Glomerular endothelial cell (primary cell): ENCODE measurements around the gene ARAF. TPM values are rescaled to one million over a fixed set of nuclear protein-coding genes. Genes with fewer than 3 reads are reported as not detected.
"Not testable (repeated sequence)": the region's sequence is repeated elsewhere in the genome, so short reads cannot be mapped to it uniquely, and the experiment has no call there.

ENCODE experiments used
- DNase-seq: peaks from one replicate; pipeline ENCODE4 v3.0.0-alpha.2; 2011; ENCODE audit warnings: low read depth, low spot score; ENCODE audit errors: extremely low read depth
- total RNA-seq: library from RNA; depleted of rRNA; stranded (reverse); fragments of >200 nt; gene quantifications from 2 replicates; pipeline ENCODE4 v1.2.3, GENCODE V29; 2015

ARAF gene
- total RNA-seq, 1 donor from 2014 or later = 41.3 TPM

DNA sequence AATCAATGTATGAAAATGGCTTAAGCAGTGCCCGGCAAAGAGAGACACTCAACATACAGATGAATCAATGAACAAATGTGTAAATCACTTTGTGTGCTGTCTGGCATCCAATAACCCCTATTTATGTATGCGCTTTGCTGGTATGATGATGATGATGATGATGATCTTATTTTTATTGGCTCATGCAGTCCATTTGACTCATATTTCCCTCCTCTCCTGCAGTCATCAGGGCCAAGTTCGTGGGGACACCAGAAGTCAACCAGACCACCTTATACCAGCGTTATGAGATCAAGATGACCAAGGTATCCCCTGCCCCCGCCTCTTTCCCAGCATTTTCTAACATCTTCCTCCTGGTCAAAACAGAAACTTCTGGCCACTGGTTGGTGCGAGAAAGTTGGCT, 23.7 kb downstream of the ARAF start:
- DNase-seq = no peak

DNA sequence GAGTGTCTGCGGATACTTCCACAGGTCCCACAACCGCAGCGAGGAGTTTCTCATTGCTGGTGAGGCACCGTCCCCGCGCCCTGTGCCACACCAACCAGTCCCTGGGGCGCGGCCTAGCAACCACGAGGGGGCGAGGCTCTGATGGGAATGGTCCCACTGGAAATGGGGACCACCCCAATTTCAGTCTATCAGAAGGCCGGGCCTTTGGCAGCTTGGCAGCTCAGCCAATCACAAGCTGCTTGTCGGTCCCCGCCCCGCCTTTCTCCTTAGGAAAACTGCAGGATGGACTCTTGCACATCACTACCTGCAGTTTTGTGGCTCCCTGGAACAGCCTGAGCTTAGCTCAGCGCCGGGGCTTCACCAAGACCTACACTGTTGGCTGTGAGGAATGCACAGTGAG, 24.3 kb downstream of the ARAF start:
- no peak for DNase-seq

DNA sequence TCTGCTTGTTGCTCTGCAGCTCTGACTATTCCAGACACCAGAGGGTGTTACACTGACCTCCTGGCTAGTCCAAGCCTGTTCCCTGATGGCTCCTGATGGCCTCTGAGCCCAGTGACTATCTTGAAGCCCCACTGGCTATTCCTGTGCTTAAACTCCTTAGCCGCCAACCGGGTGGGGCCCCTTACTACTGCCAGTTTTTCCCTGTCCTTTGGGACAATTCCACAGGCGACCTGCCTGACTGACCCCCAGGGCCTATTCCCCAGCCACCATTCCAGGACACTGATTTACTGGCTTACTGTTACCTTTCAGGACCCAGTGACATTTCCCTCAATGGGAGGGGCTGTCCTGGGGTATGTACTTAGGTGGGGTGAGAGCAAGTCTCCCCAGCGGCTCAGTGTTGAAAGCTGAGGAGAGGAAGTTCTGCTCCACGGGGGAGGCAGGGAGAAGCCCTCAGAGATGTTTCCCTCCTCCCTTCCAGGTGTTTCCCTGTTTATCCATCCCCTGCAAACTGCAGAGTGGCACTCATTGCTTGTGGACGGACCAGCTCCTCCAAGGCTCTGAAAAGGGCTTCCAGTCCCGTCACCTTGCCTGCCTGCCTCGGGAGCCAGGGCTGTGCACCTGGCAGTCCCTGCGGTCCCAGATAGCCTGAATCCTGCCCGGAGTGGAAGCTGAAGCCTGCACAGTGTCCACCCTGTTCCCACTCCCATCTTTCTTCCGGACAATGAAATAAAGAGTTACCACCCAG, 25.2 kb downstream of the ARAF start:
- no peak for DNase-seq

GRCh38 chrX:47587091-47587891, 26.3 kb downstream of the ARAF start:
- DNase-seq = no peak

GRCh38 chrX:47587906-47588735, 27.1 kb downstream of the ARAF start:
- no peak for DNase-seq

- no peak for DNase-seq
These were observed 30.0 kb downstream of the ARAF start for GRCh38 chrX:47590984-47591383.

DNA sequence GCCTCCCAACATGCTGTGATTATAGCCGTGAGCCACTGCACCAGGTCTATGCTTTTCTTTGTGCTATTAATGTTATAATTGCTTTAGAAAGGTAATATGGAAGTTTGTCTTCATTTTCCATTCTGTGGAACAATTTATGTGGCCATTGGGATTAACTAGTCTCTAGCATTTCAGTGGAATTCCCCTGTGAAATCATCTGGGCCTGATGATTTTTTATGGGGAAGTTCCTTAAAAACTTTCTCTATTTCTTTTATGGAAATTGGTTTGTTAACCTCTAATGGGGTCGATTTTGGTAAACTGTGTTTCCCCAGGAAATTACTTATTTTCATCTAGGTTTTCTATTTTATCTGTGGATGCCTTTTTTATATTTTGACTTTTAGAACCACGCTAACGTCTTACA, 32.5 kb downstream of the ARAF start:
- DNase-seq = no peak

DNA sequence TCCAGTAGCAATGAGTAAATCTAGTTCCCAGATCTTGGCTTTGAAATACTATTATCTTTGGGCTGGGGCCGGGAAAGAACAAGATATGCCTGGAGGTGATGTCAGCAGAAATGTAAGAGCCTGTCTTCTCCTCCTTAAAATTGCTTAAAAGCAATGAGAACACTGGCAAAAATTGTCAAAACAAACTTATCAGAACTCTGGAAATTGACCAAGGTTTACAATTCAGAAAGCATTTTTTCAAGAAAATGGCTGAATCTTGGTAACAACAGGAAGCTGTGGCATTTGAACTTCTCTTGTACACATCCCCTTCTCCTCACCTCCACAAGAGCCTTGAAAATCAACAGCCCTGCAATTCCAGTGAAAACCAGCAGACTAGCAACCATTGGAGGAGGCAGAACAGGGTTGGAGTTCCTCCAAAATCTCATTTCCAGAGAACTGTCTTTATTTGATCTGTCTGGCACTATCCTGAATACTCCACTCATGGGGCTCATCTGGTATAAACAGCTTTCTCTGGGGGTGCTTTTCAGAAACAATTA, 34.8 kb downstream of the ARAF start:
- no peak for DNase-seq

DNA sequence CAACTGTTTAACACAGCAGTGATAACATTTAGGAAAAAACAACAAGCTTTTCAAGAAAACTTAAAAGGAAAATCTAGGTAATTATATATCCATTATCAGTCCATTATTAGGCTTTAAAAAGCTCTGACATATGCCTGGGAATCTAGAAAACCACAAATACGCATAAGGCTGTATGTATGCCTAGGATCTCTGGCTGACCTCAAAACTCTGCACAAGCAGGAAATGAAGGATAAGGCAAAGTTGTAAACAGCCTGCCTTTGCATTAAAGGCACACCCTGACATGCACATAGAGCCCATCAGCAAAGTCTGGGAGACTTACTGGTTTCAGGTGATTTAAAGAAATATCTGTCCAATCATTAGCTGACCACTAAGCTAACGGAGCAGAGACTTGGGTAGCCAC, 35.3 kb downstream of the ARAF start:
- DNase-seq = no peak

DNA sequence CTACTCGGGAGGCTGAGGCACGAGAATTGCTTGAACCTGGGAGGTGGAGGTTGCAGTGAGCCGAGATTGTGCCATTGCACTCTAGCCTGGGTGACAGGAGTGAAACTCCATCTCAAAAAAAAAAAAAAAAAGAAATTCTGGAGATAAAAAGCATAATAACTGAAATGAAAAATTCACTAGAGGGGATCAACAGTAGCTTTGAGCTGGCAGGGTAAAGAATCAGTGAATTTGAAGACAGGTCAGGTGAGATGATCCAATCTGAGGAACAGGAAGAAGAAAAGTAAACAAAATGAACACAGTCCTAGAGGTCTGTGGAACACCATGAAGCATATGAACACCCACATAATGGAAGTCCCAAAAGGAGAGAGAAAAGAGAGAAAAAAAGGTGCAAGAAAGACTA, 36.2 kb downstream of the ARAF start:
- DNase-seq = no peak

- not testable (repeated sequence) for DNase-seq
These were observed 42.1 kb downstream of the ARAF start for GRCh38 chrX:47603125-47603524.

DNA sequence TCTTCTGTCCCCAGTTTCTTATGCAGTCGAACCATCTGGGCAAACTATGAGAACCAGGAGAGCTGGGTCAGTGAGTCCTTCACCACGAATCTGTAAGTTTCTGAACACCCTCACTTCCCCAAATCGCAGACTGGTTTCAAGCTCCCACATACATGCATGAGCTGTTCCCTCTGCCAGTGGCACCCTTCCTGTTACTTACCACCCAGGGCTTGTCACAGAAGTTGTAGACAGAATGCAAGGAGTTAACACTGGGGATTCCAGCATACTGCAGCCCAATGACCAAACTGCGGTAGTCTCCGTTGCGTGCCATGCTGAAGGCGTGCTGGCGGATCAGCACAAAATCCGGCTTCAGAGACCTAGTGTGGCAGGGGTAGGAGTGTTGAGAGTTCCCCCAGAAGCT, 44.0 kb downstream of the ARAF start:
- no peak for DNase-seq

DNA sequence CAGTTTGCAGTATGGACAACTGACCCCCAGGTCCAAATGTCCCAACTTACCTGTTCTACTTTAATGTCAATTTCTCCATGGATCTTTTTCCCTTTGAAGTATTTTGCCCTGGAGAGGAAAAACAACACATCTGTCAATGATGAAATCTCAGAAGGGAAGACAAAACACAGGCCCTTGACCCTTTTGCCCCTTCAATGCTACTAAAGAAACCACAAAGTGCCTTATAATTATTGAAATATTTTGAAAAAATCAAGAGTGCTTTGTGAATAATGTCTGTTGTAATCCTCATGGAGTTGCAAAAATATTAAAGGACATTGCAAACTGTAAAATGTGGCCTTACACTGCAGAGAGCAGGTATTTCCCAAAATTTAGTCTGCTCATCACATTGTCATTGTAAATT, 46.1 kb downstream of the ARAF start:
- DNase-seq = no peak

DNA sequence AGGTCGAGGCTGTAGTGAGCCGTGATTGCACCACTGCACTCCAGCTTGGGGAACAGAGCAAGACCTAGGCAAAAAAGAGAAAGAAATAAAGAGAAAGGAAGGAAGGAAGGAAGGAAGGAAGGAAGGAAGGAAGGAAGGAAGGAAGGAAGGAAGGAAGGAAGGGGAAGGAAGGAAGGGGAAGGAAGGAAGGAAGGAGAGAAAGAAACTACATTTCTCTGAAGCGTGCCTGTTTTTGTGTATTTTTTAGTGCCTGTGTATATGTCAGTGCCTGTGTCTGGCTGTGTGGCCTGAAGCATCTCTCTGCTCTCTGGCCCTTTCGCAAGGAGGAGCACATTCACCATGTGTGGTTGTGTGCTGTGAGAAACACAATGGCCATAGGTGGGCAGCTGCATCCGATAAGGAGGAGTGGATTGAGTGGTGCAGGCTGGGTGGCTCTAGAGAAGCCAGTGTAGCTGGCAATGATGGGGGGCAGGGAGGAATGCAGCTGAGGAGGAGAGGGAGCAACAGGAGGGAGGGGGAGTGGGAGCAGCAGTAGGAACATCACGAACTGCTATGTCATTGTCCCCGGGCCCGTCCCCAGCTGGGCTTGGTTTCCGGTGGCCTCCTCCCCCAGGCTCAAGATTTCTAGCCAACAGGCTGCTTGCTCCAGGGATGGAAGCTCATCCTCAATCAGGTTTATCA, 47.3 kb downstream of the ARAF start:
- DNase-seq = no peak

- DNase-seq = no peak
These were observed 49.5 kb downstream of the ARAF start for GRCh38 chrX:47610511-47610910.

- no peak for DNase-seq
These were observed 50.5 kb downstream of the ARAF start for GRCh38 chrX:47611489-47611888.

DNA sequence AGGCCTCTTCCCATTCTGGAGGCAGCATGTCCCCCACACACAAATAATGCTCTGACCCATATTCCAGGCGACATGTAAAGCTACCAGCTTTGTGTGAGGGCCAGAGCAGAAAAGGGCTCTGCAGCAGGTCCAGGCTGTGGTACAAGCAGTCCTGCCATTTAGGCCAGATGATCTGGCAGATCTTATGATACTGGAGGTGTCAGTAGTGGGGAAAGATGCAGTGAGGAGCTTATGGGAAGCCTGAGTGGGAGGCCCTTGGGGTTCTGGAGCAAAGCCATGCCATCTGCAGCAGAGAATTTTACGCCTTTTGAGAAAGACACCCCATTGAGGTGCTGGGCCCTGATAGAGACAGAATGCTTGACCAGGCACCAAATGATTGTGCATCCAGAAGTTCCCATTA, 50.9 kb downstream of the ARAF start:
- DNase-seq = no peak

- no peak for DNase-seq
These were observed 51.4 kb downstream of the ARAF start for GRCh38 chrX:47612418-47612817.

DNA sequence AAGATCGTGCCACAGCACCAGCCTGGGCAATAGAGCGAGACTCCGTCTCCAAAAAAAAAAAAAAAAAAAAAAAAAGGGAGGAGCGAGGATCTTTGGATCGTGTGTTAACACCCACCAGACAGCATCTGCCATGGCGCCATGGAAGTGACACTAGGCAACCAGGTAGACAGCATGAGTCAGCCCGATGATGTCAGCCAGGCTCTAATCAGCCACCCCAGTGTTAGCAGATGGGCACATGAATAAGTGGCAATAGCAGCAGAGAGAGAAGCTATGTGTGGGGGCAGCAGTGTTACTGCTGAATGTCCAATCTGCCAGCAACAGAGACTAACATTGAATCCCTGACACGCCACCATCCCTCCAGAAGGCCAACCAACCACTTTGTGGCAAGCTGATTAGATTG, 52.1 kb downstream of the ARAF start:
- DNase-seq = no peak

DNA sequence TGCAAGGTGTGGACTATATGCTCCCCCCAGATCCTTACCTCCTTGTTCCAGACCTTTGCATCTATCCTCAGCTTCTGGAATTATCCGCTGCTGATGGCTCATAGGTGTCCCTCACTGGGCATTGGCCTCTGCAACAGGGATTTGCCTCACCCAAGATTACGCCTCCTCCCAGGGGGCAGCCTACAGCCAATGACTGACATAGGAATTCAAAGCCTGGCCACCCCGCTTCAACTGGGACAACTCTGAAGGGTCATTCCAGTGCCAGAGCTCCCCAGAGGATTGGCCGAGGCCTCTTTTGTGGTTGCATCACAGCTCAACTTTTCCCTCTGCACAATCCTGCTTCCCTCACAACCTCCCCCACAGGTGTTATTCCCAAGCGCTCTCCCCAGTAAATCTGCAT, 53.6 kb downstream of the ARAF start:
- DNase-seq = no peak
